AG08396 (cell line): ENCODE data around the gene GATM.
A peak's percentile ranks its signal among the peaks of the same experiment; 100 is the strongest.

Experiments
- DNase-seq: peaks from one replicate; pipeline ENCODE4 v3.0.0; 2012; ENCODE audit warnings: low spot score, mixed read lengths

GATM gene, protein sequence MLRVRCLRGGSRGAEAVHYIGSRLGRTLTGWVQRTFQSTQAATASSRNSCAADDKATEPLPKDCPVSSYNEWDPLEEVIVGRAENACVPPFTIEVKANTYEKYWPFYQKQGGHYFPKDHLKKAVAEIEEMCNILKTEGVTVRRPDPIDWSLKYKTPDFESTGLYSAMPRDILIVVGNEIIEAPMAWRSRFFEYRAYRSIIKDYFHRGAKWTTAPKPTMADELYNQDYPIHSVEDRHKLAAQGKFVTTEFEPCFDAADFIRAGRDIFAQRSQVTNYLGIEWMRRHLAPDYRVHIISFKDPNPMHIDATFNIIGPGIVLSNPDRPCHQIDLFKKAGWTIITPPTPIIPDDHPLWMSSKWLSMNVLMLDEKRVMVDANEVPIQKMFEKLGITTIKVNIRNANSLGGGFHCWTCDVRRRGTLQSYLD

DNA sequence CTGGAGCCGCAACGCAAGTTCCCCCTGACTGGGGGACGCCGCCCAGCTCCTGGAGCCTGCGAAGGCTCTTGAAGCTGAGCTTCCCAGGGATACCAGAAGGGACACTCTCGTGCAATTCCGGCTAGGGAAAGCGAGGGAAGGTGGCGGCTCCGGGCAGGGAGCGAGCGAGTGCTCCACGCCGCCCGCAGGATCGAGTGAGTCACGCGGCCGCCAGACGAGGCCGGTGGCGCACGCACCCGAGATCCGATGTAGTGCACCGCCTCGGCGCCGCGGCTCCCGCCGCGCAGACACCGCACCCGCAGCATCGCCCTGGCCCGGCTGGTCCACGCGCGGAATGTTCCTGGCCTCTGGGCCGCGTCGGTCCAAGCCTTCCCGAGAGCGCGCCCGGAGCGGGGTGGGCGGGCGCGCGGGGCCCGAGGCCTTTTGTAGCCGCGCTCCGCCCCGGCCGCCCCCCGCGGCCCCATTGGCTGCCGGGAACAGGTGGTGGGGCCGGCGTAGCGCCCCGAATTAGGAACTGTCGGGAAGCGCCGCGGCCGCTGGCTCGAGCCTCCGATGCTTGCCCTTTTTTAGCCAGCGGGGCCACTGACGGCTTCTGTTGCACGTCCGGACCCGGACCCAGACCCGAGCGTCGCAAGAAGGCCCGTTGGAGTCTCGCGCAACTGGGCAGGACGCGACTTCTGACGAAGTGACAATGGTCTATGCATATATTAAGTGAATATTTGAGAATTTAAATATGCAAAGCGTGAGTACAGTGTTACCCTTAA, at the start of gene GATM:
Gene GATM, minus strand, starts transcription at position 396 of the 764 bp plus-strand sequence. Its CDS starts 91 bp downstream, at position 305.
- peak; percentile 92 for DNase-seq

DNA sequence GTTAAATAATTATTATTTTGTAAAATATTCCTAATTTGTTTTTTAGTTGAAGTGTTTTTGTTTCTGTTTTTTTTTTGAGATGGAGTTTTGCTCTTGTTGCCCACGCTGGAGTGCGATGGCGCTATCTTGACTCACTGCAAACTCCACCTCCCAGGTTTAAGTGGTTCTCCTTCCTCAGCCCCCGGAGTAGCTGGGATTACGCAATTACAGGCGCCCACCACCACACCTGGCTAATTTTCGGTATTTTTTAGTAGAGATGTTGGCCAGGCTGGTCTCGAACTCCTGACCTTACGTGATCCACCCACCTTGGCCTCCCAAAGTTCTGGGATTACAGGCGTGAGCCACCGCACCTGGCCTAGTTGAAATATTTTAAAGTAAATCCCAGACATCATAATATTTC, 48.7 kb upstream of the GATM start:
- no peak for DNase-seq

DNA sequence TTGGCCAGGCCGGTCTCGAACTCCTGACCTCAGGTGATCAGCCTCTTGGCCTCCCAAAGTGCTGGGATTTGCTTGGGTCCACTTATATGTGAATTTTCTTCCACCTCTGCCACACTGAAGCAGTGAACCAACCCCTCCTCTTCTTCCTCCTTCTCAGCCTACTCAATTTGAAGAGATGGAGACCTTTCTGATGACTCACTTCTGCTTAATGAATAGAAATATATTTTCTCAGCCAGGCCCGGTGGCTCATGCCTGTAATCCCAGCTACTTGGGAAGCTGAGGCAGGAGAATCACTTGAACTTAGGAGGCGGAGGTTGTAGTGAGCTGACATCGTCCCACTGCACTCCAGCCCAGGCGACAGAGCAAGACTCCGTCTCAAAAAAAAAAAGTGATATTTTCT, 46.8 kb upstream of the GATM start:
- DNase-seq, result peak; percentile 13

GRCh38 chr15:45424429-45424828, 46.1 kb upstream of the GATM start:
- DNase-seq, result no peak

GRCh38 chr15:45417303-45417950, 39.1 kb upstream of the GATM start:
- no peak for DNase-seq

GRCh38 chr15:45414215-45414885, 36.0 kb upstream of the GATM start:
- no peak for DNase-seq

DNA sequence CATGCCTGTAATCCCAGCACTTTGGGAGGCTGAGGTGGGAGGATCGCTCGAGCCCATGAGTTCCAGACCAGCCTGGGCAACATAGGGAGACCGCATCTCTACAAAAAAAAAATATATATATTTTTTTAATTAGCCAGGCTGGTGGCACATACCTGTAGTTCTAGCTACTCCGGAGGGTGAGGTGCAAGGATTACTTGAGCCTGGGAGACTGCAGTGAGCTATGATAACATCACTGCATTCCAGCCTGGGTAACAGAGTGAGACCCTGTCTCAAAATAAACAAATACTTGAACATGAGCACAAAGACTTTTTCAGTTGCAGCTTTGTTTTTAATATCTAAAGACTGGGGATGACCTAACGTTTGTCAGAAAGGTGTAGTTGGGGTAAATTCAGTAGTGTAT, 31.3 kb upstream of the GATM start:
- DNase-seq, result no peak

- DNase-seq, result no peak
Measured at GRCh38 chr15:45407786-45408185, 29.4 kb upstream of the GATM start.

DNA sequence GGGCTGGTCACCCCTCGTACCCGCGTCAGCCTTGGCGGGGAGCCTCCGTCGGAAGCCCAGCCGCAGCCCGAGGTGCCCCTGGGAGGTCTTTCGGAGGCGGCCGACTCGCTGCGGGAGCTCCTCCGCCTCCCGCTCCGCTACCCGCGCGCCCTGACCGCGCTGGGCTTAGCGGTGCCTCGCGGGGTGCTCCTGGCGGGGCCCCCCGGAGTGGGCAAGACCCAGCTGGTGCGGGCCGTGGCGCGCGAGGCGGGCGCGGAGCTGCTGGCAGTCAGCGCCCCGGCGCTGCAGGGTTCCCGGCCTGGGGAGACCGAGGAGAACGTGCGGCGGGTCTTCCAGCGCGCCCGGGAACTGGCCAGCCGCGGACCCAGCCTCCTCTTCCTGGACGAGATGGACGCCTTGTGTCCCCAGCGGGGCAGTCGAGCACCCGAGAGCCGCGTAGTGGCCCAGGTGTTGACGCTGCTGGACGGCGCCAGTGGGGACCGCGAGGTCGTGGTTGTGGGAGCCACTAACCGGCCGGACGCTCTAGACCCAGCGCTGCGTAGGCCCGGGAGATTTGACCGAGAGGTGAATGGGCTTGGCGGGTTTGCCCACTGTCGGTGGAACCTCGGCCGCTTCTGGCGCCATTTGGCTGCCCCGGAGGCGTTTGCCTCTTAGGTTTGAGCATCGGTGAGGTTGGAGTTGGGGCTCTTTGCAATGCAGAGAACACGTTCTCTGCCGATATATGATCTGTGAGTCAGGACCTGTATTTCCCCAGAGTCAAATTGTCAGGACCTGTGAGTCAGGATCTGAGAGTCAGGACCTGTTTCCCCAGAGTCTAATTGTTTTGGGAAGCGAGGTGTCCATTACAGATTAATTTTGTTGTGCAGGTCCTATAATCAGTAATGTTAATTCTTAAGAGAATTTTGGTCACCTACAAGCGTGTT, 24.9 kb upstream of the GATM start:
- peak; percentile 44 for DNase-seq

- peak; percentile 99 for DNase-seq
Measured at GRCh38 chr15:45402162-45402954, 24.0 kb upstream of the GATM start.

- DNase-seq, result no peak
Measured at GRCh38 chr15:45401665-45402161, 23.4 kb upstream of the GATM start.

DNA sequence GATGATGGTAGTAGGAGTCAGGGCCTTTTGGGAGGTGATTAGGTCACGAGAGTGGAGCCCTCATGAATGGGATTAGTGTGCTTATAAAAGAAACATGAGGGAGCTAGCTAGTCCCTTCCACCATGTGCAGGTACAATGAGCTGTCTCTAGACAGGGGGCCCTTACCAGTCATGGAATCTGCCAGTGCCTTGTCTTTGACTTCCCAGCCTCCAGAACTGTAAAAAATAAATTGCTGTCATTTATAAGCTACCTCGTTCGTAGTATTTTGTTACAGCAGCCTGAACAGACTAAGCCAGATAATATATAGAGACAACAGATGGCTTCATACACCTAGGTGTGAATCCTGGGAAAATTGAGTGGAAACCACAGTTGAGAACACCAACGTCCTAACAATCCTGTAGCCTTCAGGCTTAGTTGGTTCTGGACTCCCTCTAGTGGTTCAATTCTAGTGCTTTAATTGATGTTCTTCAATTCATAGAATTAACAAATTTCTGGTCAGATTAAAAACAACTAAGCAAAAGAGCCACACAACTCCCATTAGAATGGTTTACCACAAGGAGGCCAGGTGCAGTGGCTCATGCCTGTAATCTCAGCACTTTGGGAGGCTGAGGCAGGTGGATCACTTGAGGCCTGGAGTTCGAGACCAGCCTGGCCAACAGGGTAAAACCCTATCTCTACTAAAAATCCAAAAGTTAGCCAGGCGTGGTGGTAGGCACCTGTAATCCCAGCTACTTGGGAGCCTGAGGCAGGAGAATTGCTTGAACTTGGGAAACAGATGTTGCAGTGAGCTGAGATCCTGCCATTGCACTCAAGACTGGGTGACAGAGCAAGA, 21.3 kb upstream of the GATM start:
- DNase-seq, result peak; percentile 57

- no peak for DNase-seq
Measured at GRCh38 chr15:45397116-45397665, 18.8 kb upstream of the GATM start.

DNA sequence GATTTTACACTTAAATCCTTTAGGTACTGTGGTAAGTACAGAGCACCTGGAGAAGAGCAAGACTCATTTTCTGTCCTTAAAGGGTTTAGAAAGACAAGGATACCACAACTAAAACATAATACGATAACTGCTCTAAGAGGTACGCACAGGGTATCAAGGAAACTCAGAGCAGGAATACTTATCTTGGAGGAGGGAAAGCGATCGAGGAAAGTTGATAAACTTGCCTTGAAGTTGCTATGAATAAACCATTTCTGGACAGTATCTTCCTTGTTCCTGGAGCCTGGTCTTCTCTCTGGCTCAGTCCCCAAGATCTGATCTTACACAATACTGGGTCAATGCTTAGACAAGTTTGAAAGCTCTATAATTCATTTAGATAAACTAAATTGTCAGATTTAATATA, 17.6 kb upstream of the GATM start:
- no peak for DNase-seq

GRCh38 chr15:45394681-45395080, 16.3 kb upstream of the GATM start:
- no peak for DNase-seq

DNA sequence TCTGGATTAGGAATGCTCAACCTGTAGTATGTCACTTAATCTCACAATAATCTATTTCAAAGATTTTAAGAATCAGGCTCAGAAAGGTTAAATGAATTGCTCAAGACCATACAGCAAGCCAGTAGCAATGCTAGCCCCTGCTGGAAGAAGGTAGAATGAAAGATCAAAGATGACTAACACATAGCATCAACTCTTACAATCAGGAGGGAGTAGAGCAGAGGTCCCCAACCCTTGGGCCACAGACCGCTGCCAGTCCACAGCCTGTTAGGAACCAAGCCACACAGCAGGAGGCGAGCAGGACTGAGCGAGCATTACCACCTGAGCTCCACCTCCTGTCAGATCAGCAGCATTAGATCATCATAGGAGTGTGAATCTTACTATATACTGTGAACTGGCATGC, 15.5 kb upstream of the GATM start:
- DNase-seq, result no peak

DNA sequence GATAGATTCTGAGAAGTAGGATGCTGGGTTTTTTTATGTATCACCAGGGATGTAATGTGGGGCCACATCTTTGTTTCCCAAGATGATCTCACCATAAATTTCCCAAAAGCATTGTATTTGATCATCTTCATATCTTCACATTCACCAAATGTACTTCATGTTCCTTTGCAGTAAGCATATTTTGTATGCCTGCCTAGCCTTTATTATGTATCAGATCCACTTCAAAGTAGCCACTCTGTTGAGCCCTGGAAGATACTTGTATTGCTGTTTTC, 14.2 kb upstream of the GATM start:
- DNase-seq, result no peak

DNA sequence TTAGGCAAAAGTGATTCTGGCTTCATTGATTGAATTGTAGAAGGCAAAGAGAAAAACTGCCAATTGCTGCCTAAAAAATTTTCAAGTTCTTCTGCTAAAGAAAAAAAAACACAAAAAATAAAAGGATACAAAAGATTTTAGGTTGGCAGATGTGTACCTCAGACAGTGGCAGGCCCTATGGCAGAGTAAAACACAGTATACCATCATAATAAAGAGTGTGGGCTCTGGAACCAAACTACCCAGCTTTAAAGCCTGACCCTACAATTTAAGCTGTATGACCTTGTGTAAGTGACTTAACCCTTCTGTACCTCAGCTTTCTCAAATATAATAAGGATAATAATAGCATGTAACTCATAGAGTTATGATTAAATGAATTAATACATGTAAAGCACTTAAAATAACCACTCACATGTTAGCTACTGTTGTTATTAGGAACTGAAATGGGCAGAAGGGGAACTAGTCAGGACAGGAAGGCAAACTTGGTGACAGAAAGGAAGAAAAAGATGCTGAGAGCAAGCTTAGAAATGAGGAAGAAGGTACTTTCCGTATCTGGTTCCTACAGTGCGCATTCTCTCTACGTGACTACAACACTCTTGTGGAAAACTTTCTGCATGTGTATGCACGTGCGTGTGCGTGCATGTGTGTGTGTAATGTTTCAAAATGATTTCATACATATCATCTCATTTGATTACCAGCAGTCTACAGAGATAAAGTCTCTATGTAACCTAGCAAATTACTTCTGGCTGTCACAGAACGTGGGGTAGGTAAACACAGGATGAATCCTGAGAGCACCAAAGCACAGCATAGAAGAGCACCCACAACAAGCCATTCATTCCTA, 13.6 kb upstream of the GATM start:
- DNase-seq, result no peak
